Fibroblast of lung (primary cell): Measurements from ENCODE around the gene TMEM209. TPM values are rescaled to one million over a fixed set of nuclear protein-coding genes. Genes with fewer than 3 reads are reported as not detected.

Source experiments
- DNase-seq, 2 donors: peaks; one replicate each; pipeline versions ENCODE4 v3.0.0 to v3.0.0-alpha.2; 2010; ENCODE audit warnings: low read depth in 2 of 2
- H2AFZ ChIP-seq: 2 replicates; pipeline ENCODE4 v1.5.1; 2012; ENCODE audit warnings: low read length, control low read depth, inconsistent platforms
- H3K27ac ChIP-seq: 2 replicates; pipeline ENCODE4 v1.5.1; 2011; ENCODE audit warnings: low read length, control low read depth; ENCODE audit not compliant: insufficient read depth
- H3K27me3 ChIP-seq: 2 replicates; pipeline ENCODE4 v1.5.1; 2011; ENCODE audit warnings: mild to moderate bottlenecking, low read length; ENCODE audit not compliant: control insufficient read depth, insufficient read depth
- H3K36me3 ChIP-seq: 2 replicates; pipeline ENCODE4 v1.5.1; 2011; ENCODE audit warnings: low read length; ENCODE audit not compliant: control insufficient read depth, insufficient read depth
- H3K4me1 ChIP-seq: 2 replicates; pipeline ENCODE4 v1.5.1; 2011; ENCODE audit warnings: low read length; ENCODE audit not compliant: control insufficient read depth, insufficient read depth; ENCODE audit errors: extremely low read depth
- H3K4me2 ChIP-seq: 2 replicates; pipeline ENCODE4 v1.5.1; 2011; ENCODE audit warnings: low read length, control low read depth; ENCODE audit not compliant: insufficient read depth; ENCODE audit errors: extremely low read depth
- H3K4me3 ChIP-seq, 4 experiments: fragments of 200-600 bp in 1 of 4; sonication (generic) in 1 of 4; replicated peaks in 1 of 4; 2 replicates each; pipeline ENCODE4 v1.5.1; 2011 to 2016; ENCODE audit warnings: low read length in 4 of 4, low read depth in 3 of 4, mild to moderate bottlenecking in 3 of 4, control low read depth in 2 of 4, inconsistent platforms in 1 of 4, mixed read lengths in 1 of 4; ENCODE audit not compliant: insufficient read depth in 1 of 4; ENCODE audit errors: control extremely low read depth in 1 of 4
- H3K79me2 ChIP-seq: 2 replicates; pipeline ENCODE4 v1.5.1; 2012; ENCODE audit warnings: mild to moderate bottlenecking, low read length, inconsistent platforms; ENCODE audit not compliant: control insufficient read depth, insufficient read depth
- H3K9ac ChIP-seq: 2 replicates; pipeline ENCODE4 v1.5.1; 2011; ENCODE audit warnings: mild to moderate bottlenecking, low read length, control low read depth; ENCODE audit not compliant: insufficient read depth
- H3K9me3 ChIP-seq: 2 replicates; pipeline ENCODE4 v1.5.1; 2012; ENCODE audit warnings: low read depth, low read length; ENCODE audit not compliant: control insufficient read depth, insufficient read depth
- H4K20me1 ChIP-seq: 2 replicates; pipeline ENCODE4 v1.5.1; 2011; ENCODE audit warnings: low read length; ENCODE audit not compliant: control insufficient read depth, insufficient read depth; ENCODE audit errors: extremely low read depth
- EZH2 ChIP-seq: IDR thresholded peaks from 2 replicates; pipeline ENCODE4 v1.5.1; 2012; ENCODE audit warnings: low read length, control low read depth, mild to moderate bottlenecking; ENCODE audit errors: missing control alignments
- polyA plus RNA-seq, 2 donors: library from polyadenylated mRNA; depleted of rRNA in 1 of 2; stranded (reverse) in 1 of 2; unstranded in 1 of 2; fragments of >200 nt; gene quantifications; 2 replicates each; pipeline ENCODE4 v1.2.1, GENCODE V29; 2011 to 2012; ENCODE audit warnings: missing spikeins in 1 of 2
- total RNA-seq: library from RNA; depleted of rRNA; stranded (reverse); fragments of >200 nt; gene quantifications from 2 replicates; pipeline ENCODE4 v1.2.1, GENCODE V29; 2014
- TF ChIP-seq, protein P1 (sequence below), 2 donors: IDR thresholded peaks in 1 of 2; conservative IDR thresholded peaks in 1 of 2; 1 replicate in 1 of 2; 2 replicates in 1 of 2; pipeline ENCODE4 v1.5.1; 2011 to 2012; ENCODE audit warnings: low read length in 2 of 2, control low read depth in 1 of 2, inconsistent platforms in 1 of 2, low read depth in 1 of 2, mild to moderate bottlenecking in 1 of 2

Gene TMEM209
- total and polyA plus RNA-seq, 2 donors (not counting 1 experiment from before 2014, with no cell fraction given), result 9.7 to 15.1 TPM

DNA sequence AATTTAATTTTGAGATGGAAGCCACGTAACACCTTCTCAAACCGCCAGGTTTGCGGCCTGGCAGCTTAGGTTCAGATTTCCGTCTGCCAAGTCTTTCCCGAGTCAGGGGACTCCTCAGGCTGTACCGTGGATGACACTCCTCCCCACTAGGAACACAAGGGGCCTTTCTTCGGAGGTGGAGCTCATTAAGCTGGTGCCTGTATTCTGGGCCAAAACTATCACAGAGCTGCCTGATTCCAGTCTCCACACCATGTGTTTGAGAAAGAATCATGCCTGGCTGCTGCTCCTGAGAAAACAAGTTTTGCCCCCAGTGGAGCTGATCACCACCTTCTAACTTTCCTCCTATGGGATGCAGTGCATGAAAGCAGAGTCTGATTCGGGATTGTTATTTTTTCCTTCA lies 44.8 kb downstream of the TMEM209 start:
- H3K27me3 ChIP-seq, result no peaks in the 10 kb centered on the region
- no peak overlapping the region for H3K4me2 ChIP-seq
- H4K20me1 ChIP-seq, result no peaks in the 10 kb centered on the region
- H3K4me3 ChIP-seq, result no peak overlapping the region
- H2AFZ ChIP-seq, result no peak overlapping the region
- no peak overlapping the region for H3K9ac ChIP-seq
- no peaks in the 10 kb centered on the region for H3K9me3 ChIP-seq
- H3K36me3 ChIP-seq, result peaks cover 4% of the 10 kb centered on the region
- no peak overlapping the region for H3K27ac ChIP-seq
- DNase-seq, result no peak
- no peak for TF ChIP-seq EZH2
- TF ChIP-seq, protein P1, sequence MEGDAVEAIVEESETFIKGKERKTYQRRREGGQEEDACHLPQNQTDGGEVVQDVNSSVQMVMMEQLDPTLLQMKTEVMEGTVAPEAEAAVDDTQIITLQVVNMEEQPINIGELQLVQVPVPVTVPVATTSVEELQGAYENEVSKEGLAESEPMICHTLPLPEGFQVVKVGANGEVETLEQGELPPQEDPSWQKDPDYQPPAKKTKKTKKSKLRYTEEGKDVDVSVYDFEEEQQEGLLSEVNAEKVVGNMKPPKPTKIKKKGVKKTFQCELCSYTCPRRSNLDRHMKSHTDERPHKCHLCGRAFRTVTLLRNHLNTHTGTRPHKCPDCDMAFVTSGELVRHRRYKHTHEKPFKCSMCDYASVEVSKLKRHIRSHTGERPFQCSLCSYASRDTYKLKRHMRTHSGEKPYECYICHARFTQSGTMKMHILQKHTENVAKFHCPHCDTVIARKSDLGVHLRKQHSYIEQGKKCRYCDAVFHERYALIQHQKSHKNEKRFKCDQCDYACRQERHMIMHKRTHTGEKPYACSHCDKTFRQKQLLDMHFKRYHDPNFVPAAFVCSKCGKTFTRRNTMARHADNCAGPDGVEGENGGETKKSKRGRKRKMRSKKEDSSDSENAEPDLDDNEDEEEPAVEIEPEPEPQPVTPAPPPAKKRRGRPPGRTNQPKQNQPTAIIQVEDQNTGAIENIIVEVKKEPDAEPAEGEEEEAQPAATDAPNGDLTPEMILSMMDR (conservative IDR thresholded peaks at IDR 0.05 in 1 of 2, IDR thresholded peaks at IDR 0.05 in 1 of 2; ENCODE audit: low read depth in 1 of 2, low read length in 2 of 2), result no peak
- H3K79me2 ChIP-seq, result no peaks in the 10 kb centered on the region
- H3K4me1 ChIP-seq, result no peaks in the 10 kb centered on the region

GRCh38 chr7:130160023-130160422 lies 45.2 kb downstream of the TMEM209 start:
- no peak for DNase-seq
- Histone ChIP-seq H3K4me3 (no peak overlapping the region), H3K79me2 (no peaks in the 10 kb centered on the region), H3K27ac (no peak overlapping the region), H3K27me3 (no peaks in the 10 kb centered on the region), H4K20me1 (no peaks in the 10 kb centered on the region), H3K9me3 (no peaks in the 10 kb centered on the region), H3K36me3 (peaks cover 4% of the 10 kb centered on the region), H2AFZ (no peak overlapping the region), H3K4me2 (no peak overlapping the region), H3K9ac (no peak overlapping the region), H3K4me1 (no peaks in the 10 kb centered on the region)
- TF ChIP-seq, protein P1 (conservative IDR thresholded peaks at IDR 0.05 in 1 of 2, IDR thresholded peaks at IDR 0.05 in 1 of 2; ENCODE audit: low read depth in 1 of 2, low read length in 2 of 2), result no peak
- TF ChIP-seq EZH2, result no peak

DNA sequence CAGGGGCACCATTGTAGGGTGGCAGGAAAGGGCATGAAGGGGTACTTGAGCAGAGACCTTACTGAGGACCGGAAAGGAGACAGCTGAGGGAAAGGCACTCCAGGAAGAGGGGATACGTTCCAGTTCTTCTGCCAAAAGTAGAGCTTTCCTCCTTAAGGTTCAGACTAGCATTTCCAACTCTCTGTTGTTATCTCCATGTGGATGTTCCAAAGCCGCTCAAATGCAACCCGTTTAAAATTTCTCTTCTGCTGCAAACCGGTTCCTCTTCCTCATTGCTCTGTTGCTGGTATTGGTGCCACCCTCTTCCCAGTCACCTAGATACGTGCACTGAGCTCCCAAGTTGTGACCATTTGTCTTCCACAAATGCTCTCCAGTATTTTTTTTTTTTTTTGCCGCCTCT lies 47.5 kb downstream of the TMEM209 start:
- H4K20me1 ChIP-seq, result no peaks in the 10 kb centered on the region
- no peaks in the 10 kb centered on the region for H3K79me2 ChIP-seq
- no peak for DNase-seq
- H3K27me3 ChIP-seq, result no peaks in the 10 kb centered on the region
- no peaks in the 10 kb centered on the region for H3K9me3 ChIP-seq
- TF ChIP-seq, protein P1 (conservative IDR thresholded peaks at IDR 0.05 in 1 of 2, IDR thresholded peaks at IDR 0.05 in 1 of 2; ENCODE audit: low read depth in 1 of 2, low read length in 2 of 2), result no peak
- TF ChIP-seq EZH2, result no peak
- H3K36me3 ChIP-seq, result peaks cover 4% of the 10 kb centered on the region
- no peak overlapping the region for H3K4me3 ChIP-seq
- H3K27ac ChIP-seq, result no peak overlapping the region
- no peak overlapping the region for H3K4me2 ChIP-seq
- no peak overlapping the region for H2AFZ ChIP-seq
- H3K4me1 ChIP-seq, result no peaks in the 10 kb centered on the region
- H3K9ac ChIP-seq, result no peak overlapping the region
